CD4-positive, alpha-beta T cell treated with Interleukin-4 for 1 hour (primary cell): ENCODE results near the gene REM2.

Source experiments
- DNase-seq, 2 donors: peaks; one replicate each; pipeline ENCODE4 v3.0.0-alpha.2; 2020 to 2022

Gene REM2

GRCh38 chr14:22883173-22883976 lies at the start of gene REM2:
Gene REM2 (plus strand): TSS chr14:22883222. CDS start chr14:22883288, 66 bp downstream.
- DNase-seq = no peak

- no peak for DNase-seq
These were observed 47.5 kb upstream of the REM2 start for GRCh38 chr14:22835505-22835904.

GRCh38 chr14:22836301-22837113 lies 46.5 kb upstream of the REM2 start, which contains the start of gene MMP14:
Gene MMP14 (plus strand): TSS chr14:22836585. CDS start chr14:22836818, 233 bp downstream.
- DNase-seq = no peak

GRCh38 chr14:22837114-22837749 lies 45.8 kb upstream of the REM2 start:
- no peak for DNase-seq

- no peak for DNase-seq
These were observed 45.1 kb upstream of the REM2 start for GRCh38 chr14:22837750-22838538.

- DNase-seq = no peak
These were observed 44.4 kb upstream of the REM2 start for GRCh38 chr14:22838631-22839041.

GRCh38 chr14:22839159-22839779 lies 43.8 kb upstream of the REM2 start:
- DNase-seq = no peak

GRCh38 chr14:22841311-22841710 lies 41.7 kb upstream of the REM2 start:
- no peak for DNase-seq

- DNase-seq = no peak
These were observed 41.3 kb upstream of the REM2 start for GRCh38 chr14:22841769-22842168.

GRCh38 chr14:22842211-22843122 lies 40.6 kb upstream of the REM2 start:
- no peak for DNase-seq

- no peak for DNase-seq
These were observed 39.7 kb upstream of the REM2 start for GRCh38 chr14:22843123-22843925.

- DNase-seq = no peak
These were observed 38.6 kb upstream of the REM2 start for GRCh38 chr14:22844221-22845102.

GRCh38 chr14:22845103-22845394 lies 38.0 kb upstream of the REM2 start:
- DNase-seq = no peak

GRCh38 chr14:22845821-22846625 lies 37.0 kb upstream of the REM2 start:
- no peak for DNase-seq

GRCh38 chr14:22846811-22847307 lies 36.2 kb upstream of the REM2 start:
- DNase-seq = no peak

GRCh38 chr14:22847661-22848341 lies 35.2 kb upstream of the REM2 start:
- DNase-seq = no peak

- no peak for DNase-seq
These were observed 34.5 kb upstream of the REM2 start for GRCh38 chr14:22848351-22849164.
